IPS-18c (cell line): ENCODE results near the gene HIC1.

ENCODE experiments used
- H3K4me3 ChIP-seq: 2 replicates; pipeline ENCODE4 v1.7.0; 2013; ENCODE audit warnings: low read depth, mild to moderate bottlenecking, low read length, moderate library complexity; ENCODE audit not compliant: insufficient read depth
- H3K9me3 ChIP-seq: one replicate; pipeline ENCODE4 v1.6.1; 2013; ENCODE audit warnings: mild to moderate bottlenecking, low read length, moderate library complexity; ENCODE audit not compliant: control insufficient read depth, insufficient read depth

Gene HIC1

GRCh38 chr17:2082003-2082781, 27.3 kb downstream of the HIC1 start:
- no peak overlapping the region for H3K4me3 ChIP-seq

GRCh38 chr17:2083613-2084035, 28.7 kb downstream of the HIC1 start:
- H3K4me3 ChIP-seq = no peak overlapping the region
- no peaks in the 10 kb centered on the region for H3K9me3 ChIP-seq

More at GRCh38 chr17:2082003-2082781, 27.3 kb downstream of the HIC1 start:
- H3K9me3 ChIP-seq = no peaks in the 10 kb centered on the region

DNA sequence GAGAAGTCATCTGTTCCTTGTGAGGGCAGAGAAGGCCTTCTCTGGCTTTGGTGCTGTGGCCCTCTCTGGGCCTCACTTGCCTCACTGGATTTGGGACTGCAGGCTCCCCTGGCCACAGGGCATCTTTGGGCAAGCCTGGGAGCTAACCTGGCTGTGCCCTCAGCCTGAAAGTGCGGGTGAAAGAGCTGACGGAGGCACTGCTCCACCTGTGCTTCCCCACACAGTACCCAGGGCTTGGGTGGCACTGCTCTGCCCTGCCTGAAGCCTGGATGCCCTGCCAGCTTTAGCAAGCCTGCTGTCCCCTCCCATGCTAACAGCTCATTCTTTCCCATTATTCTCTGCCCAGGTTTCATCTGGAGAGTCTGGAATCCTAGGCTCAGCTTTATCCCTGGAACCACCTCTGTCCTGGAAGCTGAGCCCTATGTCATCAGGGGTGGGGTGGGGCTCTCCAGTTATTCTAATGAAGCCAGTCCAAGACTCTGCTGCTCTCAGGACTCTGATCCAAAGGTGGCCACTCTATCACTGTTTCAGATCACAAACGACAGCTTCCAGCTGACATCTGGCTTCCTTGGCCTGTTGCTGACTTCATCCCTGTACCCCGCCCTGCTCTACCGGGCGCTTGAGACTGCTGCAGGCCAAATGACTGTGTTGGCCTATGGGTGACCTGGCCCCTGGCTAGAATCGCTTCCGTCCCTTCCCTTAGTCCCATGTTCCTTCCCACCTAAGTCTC, 29.3 kb downstream of the HIC1 start:
- Histone ChIP-seq H3K4me3 (no peak overlapping the region), H3K9me3 (no peaks in the 10 kb centered on the region)

DNA sequence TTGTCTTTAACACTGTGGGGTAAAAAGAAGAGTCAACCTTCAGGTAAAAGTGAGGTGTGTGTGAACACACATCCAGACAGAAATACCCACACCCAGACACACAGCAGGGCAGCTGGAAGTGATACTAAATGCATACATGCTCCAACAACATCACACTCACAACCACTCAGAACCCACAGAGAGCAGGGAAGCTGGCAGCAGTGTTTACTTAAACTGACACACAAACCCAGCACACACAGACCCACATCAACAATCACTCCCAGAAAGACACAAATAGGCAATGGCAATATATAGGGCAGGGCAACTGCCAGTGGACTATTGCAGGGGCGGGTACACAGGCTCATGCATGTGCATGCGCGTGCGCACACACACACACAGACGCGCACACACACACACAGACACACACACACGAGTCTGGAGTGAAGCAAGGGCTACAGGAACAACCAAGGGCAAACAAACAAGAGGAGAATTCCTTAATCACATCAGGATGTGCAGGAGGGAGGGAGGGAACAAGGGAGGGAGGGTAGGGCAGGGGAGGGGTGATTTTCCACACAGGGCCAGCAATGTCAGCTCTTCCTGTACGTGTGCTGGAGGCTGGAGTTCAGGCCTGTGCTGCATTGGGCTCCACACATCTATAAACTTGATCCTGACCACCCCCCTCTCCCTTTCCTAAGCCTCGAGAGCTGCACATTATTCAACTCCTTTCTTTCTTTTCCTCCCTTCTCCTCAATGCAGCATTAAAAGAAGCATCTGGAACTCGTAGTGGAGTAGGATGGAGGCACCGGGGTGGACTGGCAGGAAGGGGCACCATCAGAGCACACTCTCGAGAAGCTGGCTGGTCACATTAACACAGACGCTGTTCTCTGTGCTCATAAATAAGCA, 30.1 kb downstream of the HIC1 start:
- H3K9me3 ChIP-seq = no peaks in the 10 kb centered on the region

GRCh38 chr17:2085648-2085949, 30.7 kb downstream of the HIC1 start:
- H3K9me3 ChIP-seq = no peaks in the 10 kb centered on the region
- H3K4me3 ChIP-seq = no peak overlapping the region

More for the DNA sequence above, 30.1 kb downstream of the HIC1 start:
- H3K4me3 ChIP-seq = no peak overlapping the region

GRCh38 chr17:2086306-2086705, 31.4 kb downstream of the HIC1 start:
- H3K4me3 ChIP-seq = no peak overlapping the region

DNA sequence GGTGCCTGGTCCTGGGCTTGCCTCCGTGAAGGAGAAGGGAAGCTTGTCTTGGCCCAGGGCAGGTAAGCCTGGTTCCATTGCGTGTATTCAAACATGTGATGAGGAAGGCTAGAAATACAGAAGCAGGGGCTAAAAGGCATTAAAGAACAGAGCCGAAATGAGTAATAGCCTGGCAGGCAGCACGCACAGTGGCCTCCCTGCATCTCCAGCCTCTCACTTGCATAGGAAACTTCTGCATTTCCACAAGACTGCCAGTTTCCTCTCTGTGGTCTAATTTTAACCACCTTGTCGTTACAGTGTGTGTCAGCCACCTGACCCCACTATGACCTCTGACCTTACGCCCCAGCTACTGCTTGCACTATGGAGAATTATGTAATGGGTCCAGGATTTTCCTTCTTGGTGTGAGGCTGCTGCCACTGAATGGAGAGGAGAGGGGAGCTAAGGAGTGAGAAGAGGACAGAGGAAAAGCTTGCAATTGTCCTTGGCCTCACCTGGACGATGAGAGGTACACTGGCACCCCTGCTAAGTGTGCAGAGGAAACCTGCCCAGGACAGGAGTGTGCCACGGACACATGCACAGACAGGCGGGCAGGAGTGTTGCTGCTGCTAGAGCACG, 32.8 kb downstream of the HIC1 start:
- H3K4me3 ChIP-seq = no peak overlapping the region
- no peaks in the 10 kb centered on the region for H3K9me3 ChIP-seq

More at GRCh38 chr17:2086306-2086705, 31.4 kb downstream of the HIC1 start:
- H3K9me3 ChIP-seq = no peaks in the 10 kb centered on the region

DNA sequence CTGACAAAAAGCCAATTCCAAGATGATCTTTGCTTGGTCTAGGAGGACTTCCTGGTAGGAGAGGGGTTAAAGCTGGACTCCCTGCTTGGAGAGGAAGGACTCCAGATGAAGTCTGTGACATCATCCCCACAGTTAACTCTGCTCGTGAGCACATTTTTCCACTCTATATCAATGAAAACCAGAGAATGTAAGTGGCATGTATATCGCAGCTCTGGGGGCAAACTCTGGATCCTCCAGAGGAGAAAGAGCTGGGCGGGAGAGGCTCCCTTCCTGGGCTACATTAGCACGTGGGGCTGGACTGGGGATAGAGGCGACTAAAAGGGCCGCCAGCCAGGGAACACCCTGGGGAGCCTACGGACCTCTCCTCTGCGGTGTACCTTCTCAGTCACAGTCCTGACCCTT, 34.1 kb downstream of the HIC1 start:
- no peaks in the 10 kb centered on the region for H3K9me3 ChIP-seq
- H3K4me3 ChIP-seq = no peak overlapping the region

- Histone ChIP-seq H3K4me3 (no peak overlapping the region), H3K9me3 (no peaks in the 10 kb centered on the region)
Measured at GRCh38 chr17:2090210-2090641, 35.3 kb downstream of the HIC1 start.

GRCh38 chr17:2090804-2091534, 36.1 kb downstream of the HIC1 start:
- H3K4me3 ChIP-seq = no peak overlapping the region
- no peaks in the 10 kb centered on the region for H3K9me3 ChIP-seq

GRCh38 chr17:2092253-2092652, 37.4 kb downstream of the HIC1 start:
- H3K9me3 ChIP-seq = no peaks in the 10 kb centered on the region
- no peak overlapping the region for H3K4me3 ChIP-seq

GRCh38 chr17:2093349-2093748, 38.4 kb downstream of the HIC1 start:
- no peak overlapping the region for H3K4me3 ChIP-seq
- H3K9me3 ChIP-seq = no peaks in the 10 kb centered on the region

DNA sequence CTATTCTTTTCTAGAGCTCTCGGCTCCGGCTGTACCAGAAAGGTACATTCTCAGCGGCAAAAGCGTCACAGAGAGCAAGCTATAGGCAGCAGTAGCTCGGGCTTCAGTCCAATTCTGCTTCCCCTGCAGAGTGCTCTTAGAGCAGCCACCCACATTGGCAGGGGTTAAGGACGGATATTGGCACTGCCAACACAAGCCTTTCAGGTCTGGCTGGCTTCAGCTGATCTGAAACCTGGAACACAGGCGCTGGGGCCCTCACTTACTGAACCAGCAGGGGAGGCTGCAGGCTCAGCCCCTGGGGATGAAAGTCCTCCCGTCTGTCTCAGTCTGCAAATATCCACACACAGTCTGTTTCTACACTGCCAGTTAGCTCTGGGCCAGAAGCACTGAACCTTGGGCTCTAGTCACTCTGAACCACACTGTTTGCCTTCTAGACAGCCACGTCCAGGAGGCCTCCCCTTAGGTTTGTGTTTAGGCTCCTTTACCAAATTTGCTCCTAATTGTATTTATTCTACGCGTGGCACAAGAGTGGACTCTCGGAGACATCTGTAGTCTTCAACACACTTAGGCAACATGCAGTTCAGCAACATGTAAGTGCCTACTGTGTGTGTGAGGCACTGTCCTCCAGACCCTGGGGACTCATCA, 40.1 kb downstream of the HIC1 start:
- no peak overlapping the region for H3K4me3 ChIP-seq

DNA sequence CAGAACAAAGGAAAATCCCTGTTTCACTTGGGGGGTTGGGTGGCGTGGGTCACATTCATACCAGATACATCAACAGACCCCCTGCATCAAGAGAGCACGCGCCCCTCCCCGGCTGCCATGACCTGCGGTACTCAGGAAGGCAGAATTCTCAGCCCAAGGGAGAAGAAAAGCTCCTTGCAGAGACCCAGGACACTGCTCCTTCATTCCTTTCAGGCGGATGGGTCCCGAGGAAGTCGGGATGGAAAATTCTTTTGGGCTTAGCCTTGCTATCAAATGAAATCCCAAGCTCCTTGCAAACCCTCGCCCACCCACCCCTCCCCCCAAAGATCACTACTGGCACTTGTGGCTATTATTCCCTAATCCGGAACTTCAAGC, 40.6 kb downstream of the HIC1 start:
- no peak overlapping the region for H3K4me3 ChIP-seq
- H3K9me3 ChIP-seq = no peaks in the 10 kb centered on the region

More for the DNA sequence above, 40.1 kb downstream of the HIC1 start:
- H3K9me3 ChIP-seq = no peaks in the 10 kb centered on the region

- no peak overlapping the region for H3K4me3 ChIP-seq
Measured at GRCh38 chr17:2101448-2102257, 46.8 kb downstream of the HIC1 start.

More at GRCh38 chr17:2101448-2102257, 46.8 kb downstream of the HIC1 start:
- no peaks in the 10 kb centered on the region for H3K9me3 ChIP-seq
